ENCODE data around the gene CST7. TPM values are rescaled to one million over a fixed set of nuclear protein-coding genes. Genes with fewer than 3 reads are reported as not detected.

Gene CST7
- total and polyA plus RNA-seq, 2 donors (not counting 3 experiments of a cell fraction or from before 2014, with no cell fraction given), result not detected

GRCh38 chr20:25003002-25003401 is 53.9 kb downstream of the CST7 start:
- no peaks in the 10 kb centered on the region for H3K79me2 ChIP-seq (ENCODE audit: control insufficient read depth, insufficient read depth, low read length)
- no peak overlapping the region for H3K27ac ChIP-seq (ENCODE audit: insufficient read depth, low read depth, low read length)
- H3K9me3 ChIP-seq (replicated peaks; ENCODE audit: control insufficient read depth, insufficient read depth, low read length), result no peaks in the 10 kb centered on the region
- ChIA-PET CTCF (no interaction called here), POLR2A (no interaction called here)
- TF ChIP-seq CTCF (IDR thresholded peaks at IDR 0.05; ENCODE audit: extremely low read depth in 1 of 2, insufficient read depth in 1 of 2, low read depth in 1 of 2, low read length in 2 of 2) (no peak), MYC (IDR thresholded peaks at IDR 0.05; ENCODE audit: low read depth, low read length) (no peak), GATA2 (IDR thresholded peaks at IDR 0.05; ENCODE audit: insufficient read depth, insufficient read length, low read depth, low read length) (no peak), JUN (IDR thresholded peaks at IDR 0.05; ENCODE audit: borderline replicate concordance, insufficient read depth, insufficient read length, low read depth) (no peak), FOS (IDR thresholded peaks at IDR 0.05; ENCODE audit: borderline replicate concordance, insufficient read depth, low read length) (no peak), MAX (IDR thresholded peaks at IDR 0.05; ENCODE audit: insufficient read depth, insufficient read length) (no peak), EZH2 (IDR thresholded peaks at IDR 0.05; ENCODE audit: borderline replicate concordance, low read depth, low read length, severe bottlenecking) (no peak), POLR2A (IDR thresholded peaks at IDR 0.05; ENCODE audit: low read depth, low read length) (no peak), POLR2AphosphoS5 (IDR thresholded peaks at IDR 0.05; ENCODE audit: insufficient read depth, low read depth, low read length) (no peak)
- H3K4me3 ChIP-seq (replicated peaks in 1 of 3; ENCODE audit: insufficient read depth in 1 of 3, low read depth in 1 of 3, low read length in 3 of 3), result no peak overlapping the region
- no peak overlapping the region for H3K4me2 ChIP-seq (ENCODE audit: insufficient read depth, low read length)
- intact Hi-C loops (cut with micrococcal nuclease), result no loop called here
- no peaks in the 10 kb centered on the region for H3K36me3 ChIP-seq (ENCODE audit: control insufficient read depth in 2 of 2, extremely low read depth in 1 of 2, insufficient read depth in 2 of 2, low read length in 2 of 2)
- FAIRE-seq (no peak), DNase-seq (ENCODE audit: low read depth, low spot score) (no peak)
- no TSS peak for BruUV-seq (replicated peaks)
- H3K27me3 ChIP-seq (ENCODE audit: control insufficient read depth in 2 of 2, insufficient read depth in 2 of 2, low read length in 2 of 2), result peaks cover 0 to 7% of the 10 kb centered on the region in 2 experiments
- no peaks in the 10 kb centered on the region for H3K4me1 ChIP-seq (ENCODE audit: control insufficient read depth, extremely low read depth, insufficient read depth, low read length)
- no peaks in the 10 kb centered on the region for H4K20me1 ChIP-seq (replicated peaks; ENCODE audit: control insufficient read depth, extremely low read depth, insufficient read depth, low read length)
- no peak overlapping the region for H2AFZ ChIP-seq (ENCODE audit: low read depth, low read length)
- dilution Hi-C loops (cut with MboI; ENCODE audit: extremely low pct_ligation_motif_present, low sequenced_read_pairs), result no loop called here
- no peak overlapping the region for H3K9ac ChIP-seq (replicated peaks; ENCODE audit: extremely low read depth, insufficient read depth, low read length)
- H3K9me1 ChIP-seq (replicated peaks; ENCODE audit: control insufficient read depth, extremely low read depth, insufficient read depth, low read length), result no peaks in the 10 kb centered on the region

All from endothelial cell of umbilical vein (primary cell).